Neural cell (in vitro differentiated cells): ENCODE results near the gene LPP.

Experiments
- CTCF ChIP-seq: fragments of 450-650 bp; IDR thresholded peaks from 2 replicates; pipeline ENCODE4 v1.5.1; 2014; ENCODE audit warnings: antibody characterized with exemption, mild to moderate bottlenecking, moderate library complexity; ENCODE audit not compliant: poor library complexity, severe bottlenecking
- EZH2 ChIP-seq: fragments of 200-600, 300-800 bp; shearing (Covaris generic), sonication (generic); IDR thresholded peaks from 2 replicates; pipeline ENCODE4 v1.6.1; 2014; ENCODE audit warnings: antibody characterized with exemption, low read length, borderline replicate concordance, mild to moderate bottlenecking; ENCODE audit not compliant: insufficient read depth, poor library complexity, severe bottlenecking
- SMC3 ChIP-seq: fragments of 450-650 bp; conservative IDR thresholded peaks from 2 replicates; pipeline ENCODE4 v1.6.1; 2014; ENCODE audit warnings: antibody characterized with exemption, mild to moderate bottlenecking, moderate library complexity; ENCODE audit not compliant: poor library complexity

GRCh38 chr3:188207941-188208515 lies 54.1 kb downstream of the LPP start:
- no peak for TF ChIP-seq SMC3
- no peak for TF ChIP-seq EZH2
- no peak for TF ChIP-seq CTCF
